ENCODE measurements around the gene CGB5. TPM values are rescaled to one million over a fixed set of nuclear protein-coding genes. Genes with fewer than 3 reads are reported as not detected.
"Not testable (repeated sequence)": the region's sequence is repeated elsewhere in the genome, so short reads cannot be mapped to it uniquely, and the experiment has no call there.

CGB5 gene
- polyA plus RNA-seq, 3 donors, result 0.20 TPM; not detected in 2

GRCh38 chr19:49056902-49057596 lies 13.4 kb downstream of the CGB5 start:
- DNase-seq, result not testable (repeated sequence)

- peak; percentile 65 for DNase-seq
Observed at GRCh38 chr19:49057636-49058234, 14.1 kb downstream of the CGB5 start, which contains the start of gene CGB7. Gene CGB7, minus strand, starts transcription at chr19:49057749. Its CDS starts 2,374 bp downstream, at chr19:49055375.

- no peak for DNase-seq
Observed at GRCh38 chr19:49058562-49058961, 14.9 kb downstream of the CGB5 start.

- peak; percentile 19 for DNase-seq
Observed at GRCh38 chr19:49059053-49059452, 15.4 kb downstream of the CGB5 start.

- no peak for DNase-seq
Observed at GRCh38 chr19:49061000-49061399, 17.4 kb downstream of the CGB5 start.

GRCh38 chr19:49061445-49061844 lies 17.8 kb downstream of the CGB5 start:
- DNase-seq, result no peak

GRCh38 chr19:49064029-49064629 lies 20.5 kb downstream of the CGB5 start:
- no peak for DNase-seq

GRCh38 chr19:49064768-49065611 lies 21.3 kb downstream of the CGB5 start, which contains the start of gene NTF4:
Gene NTF4, minus strand, starts transcription at chr19:49064818. Its CDS starts 2,821 bp downstream, at chr19:49061997.
- peak; percentile 69 for DNase-seq

- no peak for DNase-seq
Observed at GRCh38 chr19:49065905-49066512, 22.4 kb downstream of the CGB5 start.

GRCh38 chr19:49067554-49067953 lies 23.9 kb downstream of the CGB5 start:
- no peak for DNase-seq

- DNase-seq, result no peak
Observed at GRCh38 chr19:49069026-49069425, 25.4 kb downstream of the CGB5 start.

- no peak for DNase-seq
Observed at GRCh38 chr19:49070416-49070815, 26.8 kb downstream of the CGB5 start.

- no peak for DNase-seq
Observed at GRCh38 chr19:49071860-49072547, 28.4 kb downstream of the CGB5 start.

- no peak for DNase-seq
Observed at GRCh38 chr19:49073514-49074378, 30.1 kb downstream of the CGB5 start.

- peak; percentile 29 for DNase-seq
Observed at GRCh38 chr19:49074869-49075268, 31.2 kb downstream of the CGB5 start.

- DNase-seq, result no peak
Observed at GRCh38 chr19:49080392-49080791, 36.7 kb downstream of the CGB5 start.

GRCh38 chr19:49081273-49081672 lies 37.6 kb downstream of the CGB5 start:
- DNase-seq, result no peak

GRCh38 chr19:49084206-49085019 lies 40.8 kb downstream of the CGB5 start:
- DNase-seq, result no peak

Measured in renal pelvis (tissue), 4 donors.